BJ (cell line): ENCODE data around the gene SIGLEC12. TPM values are rescaled to one million over a fixed set of nuclear protein-coding genes. Genes with fewer than 3 reads are reported as not detected.
A peak's percentile ranks its signal among the peaks of the same experiment; 100 is the strongest.

Experiments used
- CTCF ChIA-PET: fragments of 350-600 bp; formaldehyde crosslinking; extraction: SDS; loops from one replicate; lab custom pipeline; 2021; ENCODE audit warnings: antibody characterized with exemption, inconsistent platforms; lab: Yijun Ruan, JAX
- POLR2A ChIA-PET: fragments of 300-600 bp; sonication (Branson Sonifier 250); formaldehyde crosslinking; extraction: SDS; loops from one replicate; lab custom pipeline; 2021; ENCODE audit warnings: antibody characterized with exemption; lab: Charles Lee
- DNase-seq: peaks from one replicate; pipeline ENCODE4 v3.0.0-alpha.2; 2011; ENCODE audit warnings: low read depth
- H3K27me3 ChIP-seq: 2 replicates; pipeline ENCODE4 v1.6.0; 2011; ENCODE audit warnings: low read length; ENCODE audit not compliant: control insufficient read depth, insufficient read depth
- H3K36me3 ChIP-seq: 2 replicates; pipeline ENCODE4 v1.5.1; 2011; ENCODE audit warnings: low read length; ENCODE audit not compliant: control insufficient read depth, insufficient read depth
- H3K4me3 ChIP-seq: 2 replicates; pipeline ENCODE4 v1.5.1; 2011; ENCODE audit warnings: low read depth, mild to moderate bottlenecking, control low read depth, low read length
- CTCF ChIP-seq: IDR thresholded peaks from 2 replicates; pipeline ENCODE4 v1.5.1; 2011; ENCODE audit warnings: low read depth, mild to moderate bottlenecking, control low read depth, inconsistent platforms, low read length, moderate library complexity; ENCODE audit not compliant: insufficient read depth
- polyA plus RNA-seq: library from polyadenylated mRNA; depleted of rRNA; stranded (reverse); fragments of >200 nt; gene quantifications from 2 replicates; pipeline ENCODE4 v1.2.3, GENCODE V29; 2011

The SIGLEC12 gene
- polyA plus RNA-seq, 1 experiment, result not detected

GRCh38 chr19:51524666-51525264 is 23.2 kb upstream of the SIGLEC12 start:
- no peak for TF ChIP-seq CTCF
- no peak for DNase-seq
- ChIA-PET POLR2A (no interaction called here), CTCF (interaction anchor here (0.9 kb wide), 1 partner anchor 11 kb away, joined by 3 read pairs; no protein-coding TSS in a partner anchor)
- Histone ChIP-seq H3K4me3 (no peak overlapping the region), H3K27me3 (no peaks in the 10 kb centered on the region), H3K36me3 (no peaks in the 10 kb centered on the region)

GRCh38 chr19:51521781-51522180 is 20.2 kb upstream of the SIGLEC12 start:
- CTCF ChIA-PET, result no interaction called here
- no peak for DNase-seq
- POLR2A ChIA-PET, result no interaction called here

GRCh38 chr19:51521357-51521756 is 19.8 kb upstream of the SIGLEC12 start:
- DNase-seq, result no peak
- Histone ChIP-seq H3K4me3 (no peak overlapping the region), H3K27me3 (no peaks in the 10 kb centered on the region), H3K36me3 (no peaks in the 10 kb centered on the region)
- ChIA-PET POLR2A (no interaction called here), CTCF (no interaction called here)
- no peak for TF ChIP-seq CTCF

More at GRCh38 chr19:51521781-51522180, 20.2 kb upstream of the SIGLEC12 start:
- Histone ChIP-seq H3K36me3 (no peaks in the 10 kb centered on the region), H3K4me3 (no peak overlapping the region), H3K27me3 (no peaks in the 10 kb centered on the region)
- no peak for TF ChIP-seq CTCF

GRCh38 chr19:51520728-51521127 is 19.1 kb upstream of the SIGLEC12 start:
- CTCF ChIA-PET, result no interaction called here
- POLR2A ChIA-PET, result no interaction called here
- DNase-seq, result no peak
- Histone ChIP-seq H3K36me3 (no peaks in the 10 kb centered on the region), H3K27me3 (no peaks in the 10 kb centered on the region), H3K4me3 (no peak overlapping the region)
- no peak for TF ChIP-seq CTCF

GRCh38 chr19:51514866-51515481 is 13.4 kb upstream of the SIGLEC12 start:
- Histone ChIP-seq H3K36me3 (no peaks in the 10 kb centered on the region), H3K27me3 (no peaks in the 10 kb centered on the region), H3K4me3 (no peak overlapping the region)
- CTCF ChIA-PET, result interaction anchor here (0.7 to 2.0 kb wide), 14 partner anchors 8 to 263 kb away, joined by 3 to 8 read pairs (median 3); no protein-coding TSS in a partner anchor
- no peak for DNase-seq
- POLR2A ChIA-PET, result no interaction called here
- TF ChIP-seq CTCF, result peak; percentile 69
